K562 (cell line): Measurements from ENCODE around the gene PPP1R13B. TPM values are rescaled to one million over a fixed set of nuclear protein-coding genes. Genes with fewer than 3 reads are reported as not detected.

Experiments used
- ATAC-seq: fragments of 200-7000 bp; cut with Tn5 transposase; 3 replicates; pipeline ENCODE4 v1.9.1; 2020; ENCODE audit warnings: moderate library complexity
- BruUV-seq: library from RNA; stranded (reverse); fragments of 400-500 nt; replicated peaks from 2 replicates; lab custom pipeline; 2021; lab: Mats Ljungman, UMichigan
- CTCF ChIA-PET: fragments of 300-600 bp; formaldehyde crosslinking; extraction: SDS; loops from one replicate; lab custom pipeline; 2021; ENCODE audit warnings: low intra/inter-chr PET ratio; lab: Yijun Ruan, JAX
- POLR2A ChIA-PET: fragments of 300-600, 350-650 bp; sonication (Branson Sonifier 250); formaldehyde crosslinking; extraction: SDS; loops from one replicate; lab custom pipeline; 2021; ENCODE audit warnings: antibody characterized with exemption, inconsistent platforms; lab: Yijun Ruan, JAX
- DNase-seq, 4 experiments: peaks; one replicate each; pipeline versions ENCODE4 v3.0.0 to v3.0.0-alpha.2; 2011 to 2018; ENCODE audit warnings: low spot score in 3 of 4, mixed read lengths in 3 of 4; ENCODE audit errors: extremely low read depth in 1 of 4
- FAIRE-seq: peaks from 2 replicates; lab custom pipeline; 2011; peaks lifted over from hg19 to GRCh38; lab: Jason Lieb, UNC
- H2AFZ ChIP-seq: 2 replicates; pipeline ENCODE4 v1.6.0; 2011; ENCODE audit warnings: low read depth, low read length, control low read depth, inconsistent platforms
- H3K27ac ChIP-seq: fragments of 200-600 bp; 3 replicates; pipeline ENCODE4 v1.8.0; 2011; ENCODE audit warnings: low read depth, mild to moderate bottlenecking, control low read depth, inconsistent platforms, low read length, moderate library complexity, mixed read lengths; ENCODE audit errors: extremely low read depth
- H3K27me3 ChIP-seq, 2 experiments: fragments of 300-600 bp in 1 of 2; 2 replicates in 1 of 2; 3 replicates in 1 of 2; pipeline versions ENCODE4 v1.6.0 to v1.8.0; 2011; ENCODE audit warnings: inconsistent platforms in 2 of 2, low read length in 2 of 2, mild to moderate bottlenecking in 1 of 2, mixed read lengths in 1 of 2, moderate library complexity in 1 of 2; ENCODE audit not compliant: control insufficient read depth in 2 of 2, insufficient read depth in 2 of 2
- H3K36me3 ChIP-seq: fragments of 300-600 bp; 3 replicates; pipeline ENCODE4 v1.8.0; 2011; ENCODE audit warnings: mild to moderate bottlenecking, low read length, inconsistent platforms; ENCODE audit not compliant: control insufficient read depth, insufficient read depth
- H3K4me1 ChIP-seq, 2 experiments: fragments of 200-600 bp in 1 of 2; replicated peaks in 1 of 2; 2 replicates in 1 of 2; 3 replicates in 1 of 2; pipeline versions ENCODE4 v1.5.1 to v1.8.0; 2011; ENCODE audit warnings: inconsistent platforms in 2 of 2, low read length in 2 of 2, mild to moderate bottlenecking in 1 of 2, mixed read lengths in 1 of 2, moderate library complexity in 1 of 2; ENCODE audit not compliant: control insufficient read depth in 2 of 2, insufficient read depth in 2 of 2
- H3K4me2 ChIP-seq: 2 replicates; pipeline ENCODE4 v1.6.1; 2011; ENCODE audit warnings: low read length, control low read depth, inconsistent platforms, mixed read lengths; ENCODE audit not compliant: insufficient read depth
- H3K4me3 ChIP-seq: fragments of 200-600 bp; sonication (generic), shearing (Covaris generic); 2 replicates; pipeline ENCODE4 v1.5.1; 2016; ENCODE audit warnings: control low read depth, inconsistent platforms
- H3K79me2 ChIP-seq: fragments of 200-600 bp; 3 replicates; pipeline ENCODE4 v1.8.0; 2011; ENCODE audit warnings: low read length, inconsistent platforms; ENCODE audit not compliant: control insufficient read depth, insufficient read depth
- H3K9ac ChIP-seq, 2 experiments: 2 replicates each; pipeline versions ENCODE4 v1.6.0 to v1.6.1; 2011; ENCODE audit warnings: low read depth in 2 of 2, low read length in 2 of 2, control low read depth in 1 of 2, inconsistent platforms in 1 of 2, mild to moderate bottlenecking in 1 of 2, mixed read lengths in 1 of 2; ENCODE audit not compliant: insufficient read depth in 1 of 2
- H3K9me1 ChIP-seq: one replicate; pipeline ENCODE4 v1.6.0; 2011; ENCODE audit warnings: inconsistent platforms, mild to moderate bottlenecking, low read length, moderate library complexity; ENCODE audit not compliant: control insufficient read depth, insufficient read depth
- H3K9me3 ChIP-seq: replicated peaks from 2 replicates; pipeline ENCODE4 v1.5.1; 2011; ENCODE audit warnings: low read depth, low read length, inconsistent platforms; ENCODE audit not compliant: control insufficient read depth, insufficient read depth
- H4K20me1 ChIP-seq: replicated peaks from 2 replicates; pipeline ENCODE4 v1.6.1; 2011; ENCODE audit warnings: low read length, inconsistent platforms, mixed read lengths; ENCODE audit not compliant: control insufficient read depth, insufficient read depth
- BCLAF1 ChIP-seq, 2 experiments: fragments of 450-650 bp in 1 of 2; IDR thresholded peaks; 2 replicates each; pipeline ENCODE4 v1.6.1; 2011 to 2017; ENCODE audit warnings: low read depth in 2 of 2, antibody characterized with exemption in 1 of 2, borderline replicate concordance in 1 of 2, low read length in 1 of 2, mild to moderate bottlenecking in 1 of 2, mixed read lengths in 1 of 2; ENCODE audit not compliant: control insufficient read depth in 1 of 2
- CAMTA2 ChIP-seq: fragments of 250-450 bp; sonication (Bioruptor Pico); conservative IDR thresholded peaks from 2 replicates; pipeline ENCODE4 v1.5.1; 2022
- CBFA2T3 ChIP-seq: fragments of 450-650 bp; IDR thresholded peaks from 2 replicates; pipeline ENCODE4 v1.6.1; 2017
- CEBPG ChIP-seq, 3 experiments: fragments of 200-800 bp in 1 of 3; sonication (Bioruptor generic) in 1 of 3; sonication (generic) in 1 of 3; formaldehyde crosslinking in 1 of 3; IDR thresholded peaks in 2 of 3; conservative IDR thresholded peaks in 1 of 3; 2 replicates each; pipeline versions ENCODE4 v1.6.1 to v1.8.0; 2016 to 2022; ENCODE audit warnings: missing compliant biosample characterization in 2 of 3, missing genetic modification characterization in 2 of 3, mild to moderate bottlenecking in 1 of 3, missing genetic modification reagents in 1 of 3
- CEBPZ ChIP-seq: fragments of 150-350 bp; IDR thresholded peaks from 2 replicates; pipeline ENCODE4 v1.6.1; 2014; ENCODE audit warnings: low read depth, mild to moderate bottlenecking, low read length, borderline replicate concordance
- DMBX1 ChIP-seq: fragments of 250-450 bp; sonication (Bioruptor Pico); IDR thresholded peaks from 2 replicates; pipeline ENCODE4 v1.8.0; 2022; ENCODE audit warnings: inconsistent platforms, mild to moderate bottlenecking, moderate library complexity, borderline replicate concordance
- MED1 ChIP-seq: sonication (generic); formaldehyde crosslinking; IDR thresholded peaks from 2 replicates; pipeline ENCODE4 v1.8.1; 2023; ENCODE audit warnings: missing genetic modification reagents, borderline replicate concordance
- MTF1 ChIP-seq: fragments of 250-450 bp; sonication (Bioruptor Pico); IDR thresholded peaks from 2 replicates; pipeline ENCODE4 v1.9.0; 2021; ENCODE audit warnings: moderate library complexity, mild to moderate bottlenecking, inconsistent platforms, borderline replicate concordance
- NR2C1 ChIP-seq, 2 experiments: fragments of 450-650 bp; IDR thresholded peaks; 2 replicates each; pipeline ENCODE4 v1.6.1; 2017; ENCODE audit warnings: mild to moderate bottlenecking in 2 of 2, antibody characterized with exemption in 1 of 2, inconsistent platforms in 1 of 2, missing compliant biosample characterization in 1 of 2, missing genetic modification characterization in 1 of 2
- RFX7 ChIP-seq: fragments of 250-450 bp; sonication (Bioruptor Pico); IDR thresholded peaks from 2 replicates; pipeline ENCODE4 v1.5.1; 2021; ENCODE audit warnings: mild to moderate bottlenecking
- SMAD4 ChIP-seq: fragments of 250-450 bp; sonication (Bioruptor Pico); conservative IDR thresholded peaks from 2 replicates; pipeline ENCODE4 v1.8.0; 2021; ENCODE audit warnings: inconsistent platforms, mild to moderate bottlenecking, moderate library complexity
- SUPT5H ChIP-seq: fragments of 450-650 bp; IDR thresholded peaks from 2 replicates; pipeline ENCODE4 v1.6.1; 2016
- TEAD2 ChIP-seq: fragments of 450-650 bp; IDR thresholded peaks from 2 replicates; pipeline ENCODE4 v1.6.1; 2016; ENCODE audit warnings: missing genetic modification characterization, control low read depth, missing compliant biosample characterization
- ZNF133 ChIP-seq: fragments of 250-450 bp; sonication (Bioruptor Pico); IDR thresholded peaks from 2 replicates; pipeline ENCODE4 v1.4.0; 2020; ENCODE audit warnings: mild to moderate bottlenecking
- WGBS: fragments of 100-300 bp; shearing (Covaris generic); methylation state at CpG from one replicate; pipeline ENCODE4 v1.1.6; 2016; ENCODE audit warnings: low coverage, mixed read lengths; ENCODE audit not compliant: insufficient coverage; ENCODE audit errors: missing lambda C conversion rate; 5-methylcytosine and 5-hydroxymethylcytosine counted together
- in situ Hi-C: fragments of 300-500 bp; cut with MboI; formaldehyde crosslinking; loops from 4 replicates; pipeline ENCODE4 v1.15.0; 2018; ENCODE audit warnings: inconsistent platforms, mixed read lengths
- intact Hi-C: fragments of 100-400 bp; cut with micrococcal nuclease; formaldehyde crosslinking; loops from 2 replicates; pipeline ENCODE4 v1.14.2; 2022
- polyA plus RNA-seq, 8 experiments: library from polyadenylated mRNA; depleted of rRNA in 4 of 8; stranded (reverse) in 5 of 8; unstranded in 3 of 8; fragments of >200 nt; fragmentation: Nextera tagmentation in 2 of 8; fragmentation: Illumina TruSeq in 1 of 8; extraction: Ambion mirVana in 2 of 8; extraction: Trizol in 1 of 8; gene quantifications; 2 replicates each; pipeline versions ENCODE4 v1.2.1 to v1.2.3, GENCODE V29; 2011 to 2014; ENCODE audit warnings: inconsistent platforms in 1 of 8, missing spikeins in 1 of 8
- total RNA-seq, 7 experiments: library from RNA; depleted of rRNA in 6 of 7; stranded (reverse); fragments of >200 nt in 6 of 7; fragmentation: Illumina TruSeq in 2 of 7; extraction: Trizol in 2 of 7; gene quantifications; 2 replicates each; pipeline versions ENCODE4 v1.2.1 to v1.2.3, GENCODE V29; 2011 to 2021; ENCODE audit warnings: low replicate concordance in 1 of 7

PPP1R13B gene
- total and polyA plus RNA-seq, 9 of the 15 experiments (the other 6 are each of a cell fraction or from before 2014, with no cell fraction given) = 0.03 to 1.7 (median 0.15) TPM

- Histone ChIP-seq H3K27me3 (peaks cover 0 to 24% of the 10 kb centered on the region in 2 experiments; a peak in 2 of 5 replicates), H3K4me3 (no peak overlapping the region), H3K36me3 (no peaks in the 10 kb centered on the region), H3K79me2 (no peaks in the 10 kb centered on the region), H2AFZ (no peak overlapping the region), H3K4me1 (peaks cover 4 to 43% of the 10 kb centered on the region in 2 experiments; a peak in 4 of 5 replicates), H3K27ac (no peak overlapping the region), H4K20me1 (no peaks in the 10 kb centered on the region; the same call in 1 of the 2 replicates), H3K9ac (peak overlapping the region in 1 of 2 experiments; percentile 58; a peak in 2 of 4 replicates), H3K4me2 (no peak overlapping the region), H3K9me1 (no peaks in the 10 kb centered on the region), H3K9me3 (no peaks in the 10 kb centered on the region)
- no TSS peak for BruUV-seq
- FAIRE-seq = no peak
- DNase-seq = peak; percentile 27 to 38 (median 32)
- ChIA-PET POLR2A (interaction anchor here (0.6 kb wide), 1 partner anchor 1649 kb away, joined by 3 read pairs; no protein-coding TSS in a partner anchor), CTCF (no interaction called here)
- intact Hi-C loops (no loop called here), in situ Hi-C loops (no loop called here)
- ATAC-seq = peak; percentile 62
- 19% methylated on average over 15 of the region's 27 CpGs for WGBS
- TF ChIP-seq CEBPG (CRISPR knock-in tag; IDR thresholded peaks at IDR 0.05) (no peak), CEBPG (tag; conservative IDR thresholded peaks at IDR 0.05 in 1 of 2, IDR thresholded peaks at IDR 0.05 in 1 of 2) (no peak), BCLAF1 (IDR thresholded peaks at IDR 0.05; ENCODE audit: borderline replicate concordance in 1 of 2, control insufficient read depth in 1 of 2, low read depth in 2 of 2, low read length in 1 of 2) (no peak), SMAD4 (no peak), TEAD2 (tag) (no peak), SUPT5H (no peak), CEBPZ (no peak), RFX7 (CRISPR knock-in tag) (no peak), DMBX1 (CRISPR knock-in tag) (no peak), MED1 (CRISPR knock-in tag) (no peak), NR2C1 (IDR thresholded peaks at IDR 0.05) (peak; percentile 40; the same call in 1 of the 2 replicates), NR2C1 (tag; IDR thresholded peaks at IDR 0.05) (peak; percentile 57; the same call in 1 of the 2 replicates), MTF1 (CRISPR knock-in tag) (no peak), CAMTA2 (CRISPR knock-in tag) (no peak), ZNF133 (CRISPR knock-in tag) (no peak), CBFA2T3 (0 out of 2 replicates have a peak, but pooled peaks have one; percentile 28)
Measured at GRCh38 chr14:103886304-103887169, 39.2 kb upstream of the PPP1R13B start.
